Gastrocnemius medialis (tissue), 4 donors: ENCODE data around the gene RASAL3. TPM values are rescaled to one million over a fixed set of nuclear protein-coding genes. Genes with fewer than 3 reads are reported as not detected.

Experiments
- ATAC-seq, 2 donors: fragments of 150-250 bp; one replicate each; pipeline ENCODE4 v1.9.1; 2016
- DNase-seq, 2 donors: peaks; one replicate each; pipeline ENCODE4 v3.0.0-alpha.2; 2019
- H3K27ac ChIP-seq, 4 donors: fragments of 200-600 bp; sonication (generic); 1 replicate in 1 of 4; 2 replicates in 3 of 4; pipeline ENCODE4 v1.5.1; 2016 to 2018; ENCODE audit warnings: mild to moderate bottlenecking in 2 of 4, moderate library complexity in 1 of 4
- H3K27me3 ChIP-seq, 3 donors: fragments of 200-600 bp; sonication (generic) in 2 of 3; 1 replicate in 1 of 3; 2 replicates in 2 of 3; pipeline versions ENCODE4 v1.5.1 to v1.6.0; 2016 to 2019; ENCODE audit warnings: mild to moderate bottlenecking in 1 of 3, moderate library complexity in 1 of 3
- H3K36me3 ChIP-seq, 2 donors: fragments of 200-600 bp; sonication (generic) in 1 of 2; one replicate each; pipeline ENCODE4 v1.5.1; 2017 to 2018
- H3K4me1 ChIP-seq, 2 donors: fragments of 200-600 bp; sonication (generic) in 1 of 2; one replicate each; pipeline ENCODE4 v1.5.1; 2016 to 2017; ENCODE audit warnings: mild to moderate bottlenecking in 2 of 2
- H3K4me3 ChIP-seq, 4 donors: fragments of 200-600 bp; sonication (generic) in 3 of 4; 1 replicate in 1 of 4; 2 replicates in 3 of 4; pipeline ENCODE4 v1.5.1; 2016 to 2019; ENCODE audit warnings: mild to moderate bottlenecking in 2 of 4
- H3K9me3 ChIP-seq, 3 donors: fragments of 200-600 bp; sonication (generic) in 2 of 3; 1 replicate in 1 of 3; 2 replicates in 2 of 3; pipeline ENCODE4 v1.5.1; 2016 to 2019
- POLR2A ChIP-seq, 2 donors: fragments of 450-650 bp; IDR thresholded peaks; one replicate each; pipeline ENCODE4 v1.6.1; 2017; ENCODE audit warnings: antibody characterized with exemption in 2 of 2, mild to moderate bottlenecking in 2 of 2, moderate library complexity in 2 of 2
- in situ Hi-C, 4 donors: fragments of 200-750 bp; cut with MboI; loops; one replicate each; pipeline versions ENCODE4 v1.15.0 to v1.8.0; 2017; ENCODE audit warnings: low sequenced_read_pairs in 4 of 4
- intact Hi-C: fragments of 100-400 bp; cut with DNase I; formaldehyde crosslinking; loops from one replicate; pipeline ENCODE4 v1.15.1; 2023; ENCODE audit warnings: low total_unique reads
- total RNA-seq, 4 donors: library from RNA; depleted of rRNA; stranded (reverse); fragments of >200 nt; gene quantifications; one replicate each; pipeline versions ENCODE4 v1.1.0 to v1.2.3, GENCODE V29; 2016
- TF ChIP-seq, protein P1 (sequence below), 5 experiments: fragments of 450-650 bp in 3 of 5; fragments of 200-600 bp in 2 of 5; sonication (generic) in 2 of 5; IDR thresholded peaks in 4 of 5; conservative IDR thresholded peaks in 1 of 5; 1 replicate in 4 of 5; 2 replicates in 1 of 5; pipeline ENCODE4 v1.5.1; 2016 to 2019; ENCODE audit warnings: antibody characterized with exemption in 5 of 5, mild to moderate bottlenecking in 3 of 5, moderate library complexity in 3 of 5

RASAL3 gene
- total RNA-seq, 4 donors from 2014 or later = 0.36 to 1.6 (median 0.38) TPM; not detected in 1

DNA sequence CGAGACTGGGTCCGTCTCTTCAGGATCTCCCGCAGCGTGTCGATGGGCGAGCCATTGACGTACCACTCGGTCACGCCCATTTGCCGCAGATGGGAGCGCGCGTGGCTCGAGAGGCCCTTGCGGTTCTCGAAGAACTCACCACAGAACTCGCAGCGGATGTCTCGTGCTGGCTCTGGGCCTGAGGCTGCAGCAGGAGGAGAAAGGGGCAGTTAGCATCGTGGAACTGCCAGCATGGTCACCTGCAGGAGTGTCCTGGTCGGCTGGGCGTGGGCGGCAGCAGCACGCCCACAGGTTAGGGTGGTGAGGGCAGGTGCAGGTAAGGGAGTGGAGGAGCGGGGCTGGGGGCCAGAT lies 37.0 kb downstream of the RASAL3 start:
- Histone ChIP-seq H3K9me3 (no peaks in the 10 kb centered on the region), H3K27ac (no peak overlapping the region), H3K4me3 (no peak overlapping the region), H3K4me1 (peaks cover 20 to 22% of the 10 kb centered on the region in 2 donors), H3K36me3 (peaks cover 0 to 51% of the 10 kb centered on the region in 2 donors), H3K27me3 (no peaks in the 10 kb centered on the region)
- in situ Hi-C loops = loop anchor here in 2 of 4 donors (25.0 kb wide), 1 partner anchor 165 kb away; no protein-coding TSS in a partner anchor
- no peak for ATAC-seq
- no peak for DNase-seq
- TF ChIP-seq, protein P1, sequence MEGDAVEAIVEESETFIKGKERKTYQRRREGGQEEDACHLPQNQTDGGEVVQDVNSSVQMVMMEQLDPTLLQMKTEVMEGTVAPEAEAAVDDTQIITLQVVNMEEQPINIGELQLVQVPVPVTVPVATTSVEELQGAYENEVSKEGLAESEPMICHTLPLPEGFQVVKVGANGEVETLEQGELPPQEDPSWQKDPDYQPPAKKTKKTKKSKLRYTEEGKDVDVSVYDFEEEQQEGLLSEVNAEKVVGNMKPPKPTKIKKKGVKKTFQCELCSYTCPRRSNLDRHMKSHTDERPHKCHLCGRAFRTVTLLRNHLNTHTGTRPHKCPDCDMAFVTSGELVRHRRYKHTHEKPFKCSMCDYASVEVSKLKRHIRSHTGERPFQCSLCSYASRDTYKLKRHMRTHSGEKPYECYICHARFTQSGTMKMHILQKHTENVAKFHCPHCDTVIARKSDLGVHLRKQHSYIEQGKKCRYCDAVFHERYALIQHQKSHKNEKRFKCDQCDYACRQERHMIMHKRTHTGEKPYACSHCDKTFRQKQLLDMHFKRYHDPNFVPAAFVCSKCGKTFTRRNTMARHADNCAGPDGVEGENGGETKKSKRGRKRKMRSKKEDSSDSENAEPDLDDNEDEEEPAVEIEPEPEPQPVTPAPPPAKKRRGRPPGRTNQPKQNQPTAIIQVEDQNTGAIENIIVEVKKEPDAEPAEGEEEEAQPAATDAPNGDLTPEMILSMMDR (IDR thresholded peaks at IDR 0.05 in 4 of 5, conservative IDR thresholded peaks at IDR 0.05 in 1 of 5) = no peak
- no peak for TF ChIP-seq POLR2A (IDR thresholded peaks at IDR 0.05)
- intact Hi-C loops = no loop called here

- Histone ChIP-seq H3K36me3 (peaks cover 0 to 53% of the 10 kb centered on the region in 2 donors), H3K27me3 (no peaks in the 10 kb centered on the region), H3K9me3 (no peaks in the 10 kb centered on the region), H3K4me3 (no peak overlapping the region), H3K4me1 (peaks cover 26 to 27% of the 10 kb centered on the region in 2 donors), H3K27ac (no peak overlapping the region)
- ATAC-seq (no peak), DNase-seq (no peak)
- intact Hi-C loops (no loop called here), in situ Hi-C loops (loop anchor here in 2 of 4 donors (25.0 kb wide), 1 partner anchor 164 kb away; no protein-coding TSS in a partner anchor)
- TF ChIP-seq, protein P1 (IDR thresholded peaks at IDR 0.05 in 4 of 5, conservative IDR thresholded peaks at IDR 0.05 in 1 of 5) = no peak
- TF ChIP-seq POLR2A (IDR thresholded peaks at IDR 0.05) = no peak
These were observed 37.6 kb downstream of the RASAL3 start for GRCh38 chr19:15426485-15427349.

DNA sequence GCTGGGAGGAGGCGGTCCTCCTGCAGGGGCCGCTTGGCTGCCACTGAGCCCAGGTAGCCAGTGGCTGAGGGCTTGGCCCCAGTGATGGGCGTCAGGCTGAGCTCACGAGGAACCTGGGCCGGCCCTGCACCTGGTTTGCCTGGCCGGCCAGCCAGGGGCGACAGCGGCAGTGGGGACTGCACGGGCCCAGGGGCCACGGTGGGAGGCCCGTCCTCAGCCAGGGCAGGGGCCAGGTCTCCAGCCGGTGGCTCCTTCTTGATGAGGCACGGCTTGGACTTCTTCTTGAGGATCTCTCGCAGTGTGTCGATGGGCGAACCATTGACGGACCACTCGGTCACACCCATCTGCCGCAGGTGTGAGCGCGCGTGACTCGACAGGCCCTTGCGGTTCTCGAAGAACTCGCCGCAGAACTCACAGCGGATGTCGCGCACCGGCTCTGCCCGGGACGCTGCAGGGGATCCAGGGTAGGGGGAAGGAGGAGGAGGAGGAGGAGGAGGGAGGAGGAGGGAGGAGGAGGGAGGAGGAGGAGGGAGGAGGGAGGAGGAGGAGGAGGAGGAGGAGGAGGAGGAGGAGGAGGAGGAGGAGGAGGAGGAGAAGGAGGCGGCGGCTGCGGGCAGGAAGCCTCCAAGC lies 38.9 kb downstream of the RASAL3 start:
- DNase-seq (no peak), ATAC-seq (no peak)
- in situ Hi-C loops = loop anchor here in 2 of 4 donors (25.0 kb wide), 1 partner anchor 163 kb away; no protein-coding TSS in a partner anchor
- H3K4me1 ChIP-seq = peaks cover 21 to 22% of the 10 kb centered on the region in 2 donors
- no peak overlapping the region for H3K27ac ChIP-seq
- no peaks in the 10 kb centered on the region for H3K27me3 ChIP-seq
- no peaks in the 10 kb centered on the region for H3K9me3 ChIP-seq
- H3K36me3 ChIP-seq = peaks cover 0 to 53% of the 10 kb centered on the region in 2 donors
- H3K4me3 ChIP-seq = no peak overlapping the region
- intact Hi-C loops = no loop called here
- no peak for TF ChIP-seq POLR2A (IDR thresholded peaks at IDR 0.05)
- TF ChIP-seq, protein P1 (IDR thresholded peaks at IDR 0.05 in 4 of 5, conservative IDR thresholded peaks at IDR 0.05 in 1 of 5) = no peak

DNA sequence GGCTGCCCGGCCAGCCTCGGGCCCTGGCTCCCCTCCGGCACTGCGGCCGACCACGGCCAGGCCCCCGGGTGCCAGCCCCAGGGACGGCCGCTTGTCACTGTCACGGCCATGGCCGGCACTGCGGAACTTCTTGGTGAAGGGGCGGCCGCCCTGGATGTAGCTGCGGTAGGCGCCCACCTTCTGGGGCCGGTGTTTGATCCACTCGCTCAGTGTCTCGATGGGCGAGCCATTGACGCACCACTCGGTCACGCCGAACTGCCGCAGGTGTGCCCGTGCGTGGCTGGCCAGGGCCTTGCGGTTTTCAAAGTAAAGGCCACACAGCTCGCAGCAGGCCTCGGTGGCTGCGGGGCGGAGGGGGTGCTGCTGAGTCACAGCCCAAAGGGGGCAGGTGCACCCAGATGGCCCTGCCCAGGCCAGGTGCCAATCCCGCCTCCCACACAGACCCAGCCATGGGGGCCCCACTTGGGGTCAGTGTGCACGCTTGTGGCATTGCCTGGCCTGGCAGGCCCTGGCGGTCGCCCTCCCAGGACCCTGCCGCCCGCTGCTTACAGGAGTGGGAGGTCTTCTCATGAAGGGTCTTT lies 39.6 kb downstream of the RASAL3 start:
- ATAC-seq (no peak), DNase-seq (no peak)
- H3K4me1 ChIP-seq = peaks cover 16 to 22% of the 10 kb centered on the region in 2 donors
- H3K9me3 ChIP-seq = no peaks in the 10 kb centered on the region
- in situ Hi-C loops = loop anchor here in 2 of 4 donors (25.0 kb wide), 1 partner anchor 162 kb away; no protein-coding TSS in a partner anchor
- TF ChIP-seq POLR2A (IDR thresholded peaks at IDR 0.05) = no peak
- TF ChIP-seq, protein P1 (IDR thresholded peaks at IDR 0.05 in 4 of 5, conservative IDR thresholded peaks at IDR 0.05 in 1 of 5) = no peak
- H3K27me3 ChIP-seq = no peaks in the 10 kb centered on the region
- intact Hi-C loops = no loop called here
- no peak overlapping the region for H3K27ac ChIP-seq
- no peak overlapping the region for H3K4me3 ChIP-seq
- H3K36me3 ChIP-seq = peaks cover 0 to 53% of the 10 kb centered on the region in 2 donors
